NCI-H2171 (cell line): Measurements from ENCODE around the gene PRKCB.

ENCODE experiments used
- DNase-seq: peaks from one replicate; lab custom pipeline; 2025; lab: John Stamatoyannopoulos, UW

The PRKCB gene

GRCh38 chr16:24253192-24253591 lies 417.4 kb downstream of the PRKCB start:
- DNase-seq = no peak

- no peak for DNase-seq
These were observed 419.9 kb downstream of the PRKCB start, which contains the start of gene CACNG3 for GRCh38 chr16:24255456-24256371. Gene CACNG3 (plus strand): TSS chr16:24256335. CDS start chr16:24256755, 420 bp downstream.

GRCh38 chr16:24257958-24258357 lies 422.2 kb downstream of the PRKCB start:
- no peak for DNase-seq

- DNase-seq = no peak
These were observed 423.0 kb downstream of the PRKCB start for GRCh38 chr16:24258791-24259190.

GRCh38 chr16:24262816-24263215 lies 427.0 kb downstream of the PRKCB start:
- DNase-seq = no peak
